Putamen (tissue), 1 donor: ENCODE data around the gene GAB2.

ENCODE experiments used
- DNase-seq: peaks from one replicate; pipeline ENCODE4 v3.0.0-alpha.2; 2016; ENCODE audit warnings: low spot score

Gene GAB2

GRCh38 chr11:78399136-78399535, 18.5 kb downstream of the GAB2 start:
- DNase-seq: no peak

DNA sequence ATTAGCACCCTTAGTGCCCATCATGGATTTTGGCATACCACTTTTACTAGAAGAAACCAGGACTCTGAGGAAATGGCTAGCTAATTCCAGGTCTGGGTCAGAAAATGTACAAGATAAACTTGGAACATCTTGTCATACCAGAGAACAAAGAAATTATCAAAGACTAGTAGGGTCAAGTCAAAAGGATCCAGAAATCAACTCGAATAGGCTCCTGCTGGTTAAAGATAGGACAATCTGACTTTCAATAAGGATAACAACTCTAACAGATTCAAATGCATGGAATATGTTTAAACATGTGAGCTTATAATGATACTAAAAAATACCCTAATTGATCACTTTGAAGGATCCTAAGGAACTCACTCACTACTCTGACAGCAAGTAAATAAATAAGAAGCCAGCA, 18.9 kb downstream of the GAB2 start:
- DNase-seq: no peak

- no peak for DNase-seq
These were observed 20.2 kb downstream of the GAB2 start for GRCh38 chr11:78397398-78397797.

DNA sequence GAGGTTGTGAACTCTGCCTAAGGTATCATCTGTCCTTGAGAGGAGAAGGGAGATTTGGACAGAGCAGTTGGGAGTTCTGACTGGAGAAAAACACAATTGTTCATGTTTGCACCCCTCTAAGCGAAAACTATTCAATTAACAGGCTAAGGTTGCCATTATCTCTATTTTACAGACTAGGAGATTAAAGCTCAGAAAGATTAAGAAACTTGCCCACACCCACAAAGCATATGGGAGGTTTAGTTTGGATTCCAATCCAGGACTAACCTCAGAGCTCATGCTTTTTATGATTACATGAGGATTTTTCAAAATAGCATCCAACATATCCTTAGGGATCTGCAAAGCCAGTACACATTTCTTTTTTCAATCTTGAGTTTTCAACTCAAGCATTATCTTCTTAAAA, 22.0 kb downstream of the GAB2 start:
- DNase-seq: no peak

- DNase-seq: no peak
These were observed 24.8 kb downstream of the GAB2 start for GRCh38 chr11:78392854-78393253.

GRCh38 chr11:78391424-78391823, 26.2 kb downstream of the GAB2 start:
- no peak for DNase-seq

GRCh38 chr11:78390809-78391208, 26.8 kb downstream of the GAB2 start:
- no peak for DNase-seq

- no peak for DNase-seq
These were observed 31.2 kb downstream of the GAB2 start for GRCh38 chr11:78386215-78386941.

GRCh38 chr11:78385205-78385604, 32.4 kb downstream of the GAB2 start:
- DNase-seq: no peak

DNA sequence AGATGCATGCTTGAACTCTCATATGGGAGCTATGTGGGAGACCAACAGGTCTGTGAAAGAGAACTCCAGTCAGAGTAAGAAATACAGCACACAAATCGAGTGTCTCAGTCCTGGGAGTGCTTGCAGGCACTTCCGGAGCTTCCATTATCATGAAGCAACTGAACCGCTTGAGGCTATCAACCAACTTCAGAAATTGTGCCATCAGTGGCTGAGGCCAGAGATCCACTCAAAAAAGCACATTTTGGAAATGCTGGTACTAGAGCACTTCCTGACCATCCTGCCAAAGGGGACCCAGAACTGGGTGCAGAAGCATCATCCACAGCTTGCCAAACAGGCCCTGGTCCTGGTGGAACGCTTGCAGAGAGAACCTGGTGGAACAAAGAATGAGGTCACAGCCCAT, 33.4 kb downstream of the GAB2 start:
- DNase-seq: no peak

- DNase-seq: no peak
These were observed 35.8 kb downstream of the GAB2 start for GRCh38 chr11:78381865-78382264.

- DNase-seq: no peak
These were observed 37.0 kb downstream of the GAB2 start for GRCh38 chr11:78380615-78381051.

- DNase-seq: no peak
These were observed 38.5 kb downstream of the GAB2 start for GRCh38 chr11:78379039-78379670.

GRCh38 chr11:78377625-78378418, 39.8 kb downstream of the GAB2 start:
- no peak for DNase-seq

DNA sequence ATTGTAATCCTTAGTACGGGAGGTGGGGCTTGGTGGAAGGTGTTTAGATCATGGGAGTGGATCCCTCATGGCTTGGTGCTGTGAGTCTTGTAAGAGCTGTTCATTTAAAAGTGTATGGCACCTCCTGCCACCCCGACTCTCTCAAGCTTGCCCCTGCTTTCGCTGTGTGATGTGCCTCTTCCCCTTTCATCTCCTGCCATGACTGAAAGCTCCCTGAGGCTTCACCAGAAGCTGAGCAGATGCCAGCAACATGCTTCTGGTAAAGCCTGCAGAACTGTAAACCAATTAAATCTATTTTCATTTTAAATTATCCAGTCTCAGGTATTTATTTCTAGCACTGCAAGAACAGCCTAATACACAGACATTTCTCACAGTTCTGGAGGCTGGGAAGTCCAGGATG, 40.8 kb downstream of the GAB2 start:
- no peak for DNase-seq

DNA sequence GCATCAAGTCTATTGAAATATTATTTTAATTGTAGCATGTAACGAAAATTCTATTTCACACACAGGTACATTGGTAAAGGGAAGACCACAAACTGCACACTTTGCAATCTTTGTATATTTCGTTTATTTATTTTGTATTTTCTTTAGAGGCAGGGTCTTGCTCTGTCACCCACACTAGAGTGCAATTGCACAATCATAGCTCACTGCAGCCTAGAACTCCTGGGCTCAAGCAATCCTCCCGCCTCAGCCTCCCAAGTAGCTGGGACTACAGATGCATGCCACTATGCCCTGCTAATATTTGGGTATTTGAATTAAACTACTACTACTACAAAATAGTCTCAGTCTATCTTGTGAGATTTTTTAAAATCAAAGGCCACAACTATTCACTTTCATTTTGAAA, 42.7 kb downstream of the GAB2 start:
- no peak for DNase-seq

DNA sequence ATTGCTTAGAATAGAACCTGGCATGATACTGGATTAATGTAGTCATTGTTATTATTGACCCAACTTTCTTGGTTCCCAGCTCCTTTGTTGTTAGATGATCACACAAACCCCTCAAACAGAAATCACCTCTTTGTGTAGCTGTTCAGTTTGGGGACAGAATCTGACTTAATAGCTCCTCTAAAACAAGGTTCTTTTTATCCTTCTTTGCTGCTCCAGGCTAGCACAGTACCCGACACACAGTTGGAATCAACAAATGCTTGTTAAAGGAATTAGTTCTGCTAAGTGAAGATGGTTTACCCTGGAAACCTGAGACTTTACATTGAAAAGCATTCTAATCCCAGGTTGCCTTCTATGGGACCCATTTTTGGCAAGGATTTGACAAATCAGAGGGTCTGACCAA, 43.9 kb downstream of the GAB2 start:
- DNase-seq: no peak

DNA sequence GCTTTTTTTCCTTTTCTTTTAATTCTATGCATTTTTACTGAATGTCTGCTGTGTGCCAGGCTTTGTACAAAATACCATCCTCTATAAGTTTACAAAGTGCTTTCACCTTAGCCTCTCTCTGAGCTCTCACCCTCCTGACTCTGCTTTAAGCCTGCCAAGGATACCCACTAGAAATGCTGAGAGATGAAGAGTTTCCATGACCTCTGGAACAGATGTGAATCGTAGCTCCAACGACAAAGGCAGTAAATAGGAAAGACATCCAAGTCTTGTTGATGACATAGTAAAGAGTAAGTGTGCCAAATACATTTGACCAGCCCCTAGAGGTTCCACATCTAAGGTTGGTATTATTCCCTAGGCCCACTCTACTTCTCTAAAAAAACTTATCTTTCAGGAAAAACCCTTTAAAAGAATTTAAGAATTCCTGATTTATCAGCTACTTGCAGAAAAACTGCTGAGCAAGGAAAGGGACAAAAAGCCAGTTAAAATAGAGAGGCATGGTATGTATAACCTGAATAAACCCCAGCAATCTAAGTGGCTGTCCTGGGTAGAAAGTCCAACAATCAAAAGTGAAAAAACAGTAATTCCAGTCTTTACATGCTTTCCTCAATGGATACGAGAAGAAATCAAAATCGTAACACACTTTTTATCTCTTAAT, 45.4 kb downstream of the GAB2 start:
- DNase-seq: no peak

DNA sequence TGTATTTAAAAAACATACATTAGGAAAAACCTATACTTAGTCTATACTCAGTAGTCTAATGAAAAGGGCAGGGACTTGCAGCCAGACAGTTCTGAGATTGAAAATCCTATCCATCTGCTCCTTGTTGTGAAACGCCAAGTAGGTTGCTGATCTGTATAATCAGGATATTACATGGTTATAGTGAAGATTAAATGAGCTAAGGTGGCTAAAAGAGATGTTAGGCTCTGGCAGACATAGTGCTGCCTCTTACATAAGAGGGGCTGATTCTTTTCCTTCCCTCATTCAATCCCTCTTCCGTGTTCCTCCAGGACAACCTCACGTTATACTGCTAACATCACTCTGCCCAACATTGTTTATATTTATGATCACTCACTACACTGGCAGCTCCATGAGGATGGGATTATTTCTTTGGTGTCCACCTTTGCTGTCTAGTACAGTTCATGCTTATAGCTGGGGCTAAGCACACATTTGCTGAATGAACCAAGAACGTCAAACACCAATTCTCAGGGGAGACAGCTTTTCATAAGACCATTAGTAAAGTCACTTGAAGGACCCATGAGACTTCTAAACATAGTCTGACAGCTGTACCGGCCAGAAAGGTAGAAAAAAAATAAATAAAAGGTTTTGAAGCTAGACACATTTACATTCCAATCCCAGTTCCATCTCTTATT, 46.3 kb downstream of the GAB2 start:
- no peak for DNase-seq

- DNase-seq: no peak
These were observed 47.0 kb downstream of the GAB2 start for GRCh38 chr11:78370406-78371172.

DNA sequence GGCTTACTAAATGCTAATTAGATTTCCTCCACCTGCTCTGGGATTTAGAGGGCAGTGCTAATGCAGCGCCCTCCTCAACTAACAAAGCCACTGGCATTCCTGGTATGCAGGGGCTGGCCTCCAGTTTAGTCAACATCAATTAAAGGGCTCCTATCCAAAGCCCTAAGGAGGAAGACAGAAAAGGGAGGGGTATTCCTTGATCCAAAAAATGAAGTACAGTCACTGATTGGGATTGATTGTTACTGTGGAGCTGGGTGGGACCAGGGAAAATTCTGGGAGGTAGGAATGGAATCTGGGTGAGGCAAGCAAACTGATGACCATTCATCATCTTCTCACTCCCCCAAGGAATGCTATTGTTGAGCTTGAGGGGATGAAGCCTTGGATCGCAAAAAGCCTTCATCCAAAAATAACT, 52.2 kb downstream of the GAB2 start:
- no peak for DNase-seq
